IMR-90 (cell line): ENCODE data around the gene SPPL3. TPM values are rescaled to one million over a fixed set of nuclear protein-coding genes. Genes with fewer than 3 reads are reported as not detected.

Experiments
- ATAC-seq: fragments of 200-7000 bp; cut with Tn5 transposase; 2 replicates; pipeline ENCODE4 v1.9.1; 2020; ENCODE audit warnings: low read depth, mild to moderate bottlenecking, moderate library complexity
- BruUV-seq: library from RNA; stranded (reverse); fragments of 400-500 nt; replicated peaks from 2 replicates; lab custom pipeline; 2021; lab: Mats Ljungman, UMichigan
- CTCF ChIA-PET: fragments of 300-600 bp; formaldehyde crosslinking; extraction: SDS; loops from one replicate; lab custom pipeline; 2021; ENCODE audit warnings: antibody characterized with exemption; lab: Yijun Ruan, JAX
- POLR2A ChIA-PET: fragments of 300-600 bp; sonication (Branson Sonifier 250); formaldehyde crosslinking; loops from one replicate; lab custom pipeline; 2022; ENCODE audit warnings: antibody characterized with exemption; ENCODE audit not compliant: unreplicated experiment; lab: Charles Lee
- DNase-seq: peaks from one replicate; pipeline ENCODE4 v3.0.0; 2013
- H2AFZ ChIP-seq: replicated peaks from 2 replicates; pipeline ENCODE3; 2013; ENCODE audit warnings: low read length, mild to moderate bottlenecking; ENCODE audit not compliant: poor library complexity
- H2AK5ac ChIP-seq: 2 replicates; pipeline ENCODE4 v1.6.1; 2013; ENCODE audit warnings: low read depth, low read length, inconsistent platforms
- H2AK9ac ChIP-seq: replicated peaks from 2 replicates; pipeline ENCODE3; 2013; ENCODE audit warnings: mild to moderate bottlenecking, low read depth, low read length, moderate library complexity; ENCODE audit not compliant: poor library complexity
- H2BK120ac ChIP-seq: 2 replicates; pipeline ENCODE4 v1.6.1; 2013; ENCODE audit warnings: low read depth, low read length, inconsistent platforms
- H2BK15ac ChIP-seq: 3 replicates; pipeline ENCODE4 v1.6.1; 2013; ENCODE audit warnings: low read depth, low read length, inconsistent platforms
- H2BK20ac ChIP-seq: 2 replicates; pipeline ENCODE4 v1.6.1; 2013; ENCODE audit warnings: low read depth, mild to moderate bottlenecking, inconsistent platforms, low read length, moderate library complexity
- H2BK5ac ChIP-seq: 2 replicates; pipeline ENCODE4 v1.6.1; 2013; ENCODE audit warnings: mild to moderate bottlenecking, low read depth, low read length, inconsistent platforms; ENCODE audit not compliant: poor library complexity, severe bottlenecking
- H3K14ac ChIP-seq: replicated peaks from 2 replicates; pipeline ENCODE4 v1.6.1; 2013; ENCODE audit warnings: low read depth, low read length, inconsistent platforms
- H3K18ac ChIP-seq: 2 replicates; pipeline ENCODE4 v1.6.1; 2013; ENCODE audit warnings: low read depth, low read length, control low read depth
- H3K23ac ChIP-seq: 2 replicates; pipeline ENCODE4 v1.6.1; 2013; ENCODE audit warnings: low read depth, low read length, inconsistent platforms
- H3K27ac ChIP-seq: 2 replicates; pipeline ENCODE4 v1.5.1; 2013; ENCODE audit warnings: mild to moderate bottlenecking, control low read depth, low read length; ENCODE audit not compliant: insufficient read depth
- H3K27me3 ChIP-seq: 2 replicates; pipeline ENCODE4 v1.6.1; 2013; ENCODE audit warnings: low read length; ENCODE audit not compliant: control insufficient read depth, insufficient read depth
- H3K36me3 ChIP-seq: 2 replicates; pipeline ENCODE4 v1.6.1; 2013; ENCODE audit warnings: low read length, mixed read lengths; ENCODE audit not compliant: control insufficient read depth, insufficient read depth
- H3K4ac ChIP-seq: 2 replicates; pipeline ENCODE4 v1.6.1; 2013; ENCODE audit warnings: low read depth, low read length, inconsistent platforms
- H3K4me1 ChIP-seq: 2 replicates; pipeline ENCODE4 v1.6.1; 2013; ENCODE audit warnings: low read length, mixed read lengths; ENCODE audit not compliant: control insufficient read depth, insufficient read depth
- H3K4me2 ChIP-seq: 2 replicates; pipeline ENCODE4 v1.6.1; 2013; ENCODE audit warnings: low read depth, mild to moderate bottlenecking, control low read depth, low read length, moderate library complexity
- H3K4me3 ChIP-seq: 2 replicates; pipeline ENCODE4 v1.5.1; 2013; ENCODE audit warnings: low read depth, mild to moderate bottlenecking, control low read depth, low read length, moderate library complexity; ENCODE audit not compliant: insufficient read depth
- H3K56ac ChIP-seq: 2 replicates; pipeline ENCODE4 v1.6.1; 2013; ENCODE audit warnings: low read length, inconsistent platforms; ENCODE audit not compliant: insufficient read depth; ENCODE audit errors: extremely low read depth
- H3K79me1 ChIP-seq, 2 experiments: 2 replicates each; pipeline ENCODE4 v1.6.1; 2013; ENCODE audit warnings: low read length in 2 of 2, inconsistent platforms in 1 of 2, low read depth in 1 of 2
- H3K9ac ChIP-seq: 2 replicates; pipeline ENCODE4 v1.6.1; 2013; ENCODE audit warnings: low read depth, low read length, control low read depth
- H3K9me1 ChIP-seq: 2 replicates; pipeline ENCODE4 v1.6.1; 2013; ENCODE audit warnings: low read length, inconsistent platforms; ENCODE audit not compliant: insufficient read depth
- H3K9me3 ChIP-seq: 2 replicates; pipeline ENCODE4 v1.6.1; 2013; ENCODE audit warnings: low read length; ENCODE audit not compliant: control insufficient read depth, insufficient read depth
- H4K20me1 ChIP-seq: 2 replicates; pipeline ENCODE4 v1.6.1; 2013; ENCODE audit warnings: low read length, inconsistent platforms; ENCODE audit not compliant: insufficient read depth
- H4K5ac ChIP-seq: 2 replicates; pipeline ENCODE4 v1.6.1; 2013; ENCODE audit warnings: mild to moderate bottlenecking, low read depth, low read length, control low read depth
- H4K8ac ChIP-seq, 2 experiments: 2 replicates each; pipeline ENCODE4 v1.6.1; 2013; ENCODE audit warnings: low read depth in 2 of 2, low read length in 2 of 2, control low read depth in 1 of 2, inconsistent platforms in 1 of 2
- H4K91ac ChIP-seq: 2 replicates; pipeline ENCODE4 v1.6.1; 2013; ENCODE audit warnings: low read depth, low read length, inconsistent platforms; ENCODE audit not compliant: insufficient read depth
- RFX5 ChIP-seq: IDR thresholded peaks from 2 replicates; pipeline ENCODE4 v1.8.0; 2012; ENCODE audit warnings: low read depth, mild to moderate bottlenecking, low read length, moderate library complexity
- WGBS, 2 experiments: methylation state at CpG; one replicate each; pipeline versions ENCODE4 v1.1.5 to v1.1.7; 2013; ENCODE audit warnings: missing lambda C conversion rate in 2 of 2; ENCODE audit not compliant: insufficient read length in 1 of 2; ENCODE audit errors: extremely low coverage in 2 of 2; 5-methylcytosine and 5-hydroxymethylcytosine counted together
- dilution Hi-C: fragments of 300-500 bp; cut with HindIII; formaldehyde crosslinking; loops from one replicate; pipeline ENCODE4 v1.14.3; 2018; ENCODE audit warnings: low sequenced_read_pairs; ENCODE audit not compliant: unreplicated experiment
- in situ Hi-C: fragments of 300-500 bp; cut with MboI; formaldehyde crosslinking; loops from 3 replicates; pipeline ENCODE4 v1.14.3; 2019; ENCODE audit warnings: low sequenced_read_pairs, inconsistent platforms, mixed read lengths
- intact Hi-C: fragments of 100-400 bp; cut with micrococcal nuclease; formaldehyde crosslinking; loops from 2 replicates; pipeline ENCODE4 v1.10.0; 2022
- polyA plus RNA-seq, 3 experiments: library from polyadenylated mRNA; depleted of rRNA; stranded (reverse); fragments of >200 nt; gene quantifications; 2 replicates each; pipeline ENCODE4 v1.2.3, GENCODE V29; 2012; ENCODE audit warnings: low replicate concordance in 1 of 3
- total RNA-seq: library from RNA; depleted of rRNA; stranded (reverse); fragments of >200 nt; gene quantifications from 2 replicates; pipeline ENCODE4 v1.2.3, GENCODE V29; 2012
- TF ChIP-seq, protein P1 (sequence below): conservative IDR thresholded peaks from 2 replicates; pipeline ENCODE4 v1.5.1; 2012; ENCODE audit warnings: mild to moderate bottlenecking, low read depth, low read length, improper control_type of control experiment

SPPL3 gene
- total and polyA plus RNA-seq, 2 of the 4 experiments (the other 2 are of a cell fraction), result 1.6 to 18.0 TPM

DNA sequence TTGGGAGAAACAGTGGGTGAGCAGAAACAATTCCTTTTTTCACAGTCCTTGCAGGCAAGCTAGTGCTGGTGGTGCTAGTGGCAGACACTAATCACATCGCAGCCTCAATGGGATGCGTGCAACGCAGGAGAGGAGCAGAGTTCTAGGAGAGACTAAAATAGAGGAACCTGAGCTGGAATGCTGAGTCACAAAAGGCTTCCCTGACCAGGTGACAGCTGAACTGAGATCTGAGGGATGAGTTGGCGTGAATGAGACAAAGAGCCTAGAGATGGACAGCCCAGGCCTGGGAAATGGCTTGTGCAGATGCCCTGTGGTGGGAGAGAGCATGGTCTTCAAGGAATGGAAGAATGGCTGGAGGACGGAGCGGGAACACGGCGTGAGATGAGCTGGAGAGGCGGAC lies 152.8 kb downstream of the SPPL3 start:
- Histone ChIP-seq H3K9ac (no peak overlapping the region), H2BK20ac (no peak overlapping the region), H3K56ac (no peak overlapping the region), H3K27me3 (peaks cover 6% of the 10 kb centered on the region; the same call in 1 of the 2 replicates), H3K4ac (no peak overlapping the region), H3K9me1 (no peaks in the 10 kb centered on the region), H3K27ac (no peak overlapping the region), H2AFZ (peak overlapping the region; percentile 58), H3K4me3 (no peak overlapping the region), H3K18ac (no peak overlapping the region), H3K23ac (no peak overlapping the region), H2AK5ac (no peak overlapping the region), H3K79me1 (no peaks in the 10 kb centered on the region), H4K20me1 (no peaks in the 10 kb centered on the region), H3K4me1 (no peaks in the 10 kb centered on the region), H4K8ac (no peak overlapping the region), H3K14ac (no peak overlapping the region), H3K4me2 (no peak overlapping the region), H3K36me3 (no peaks in the 10 kb centered on the region), H4K91ac (no peak overlapping the region), H4K5ac (no peak overlapping the region), H3K9me3 (peaks cover 3% of the 10 kb centered on the region; the same call in 1 of the 2 replicates), H2AK9ac (no peak overlapping the region), H2BK5ac (no peak overlapping the region), H2BK15ac (no peak overlapping the region), H2BK120ac (no peak overlapping the region)
- POLR2A ChIA-PET, result no interaction called here
- in situ Hi-C loops, result no loop called here
- 93% methylated on average over 5 of the region's 9 CpGs; no CpG with 5 or more reads in 1 of the 2 experiments for WGBS, 2 experiments
- TF ChIP-seq, protein P1, sequence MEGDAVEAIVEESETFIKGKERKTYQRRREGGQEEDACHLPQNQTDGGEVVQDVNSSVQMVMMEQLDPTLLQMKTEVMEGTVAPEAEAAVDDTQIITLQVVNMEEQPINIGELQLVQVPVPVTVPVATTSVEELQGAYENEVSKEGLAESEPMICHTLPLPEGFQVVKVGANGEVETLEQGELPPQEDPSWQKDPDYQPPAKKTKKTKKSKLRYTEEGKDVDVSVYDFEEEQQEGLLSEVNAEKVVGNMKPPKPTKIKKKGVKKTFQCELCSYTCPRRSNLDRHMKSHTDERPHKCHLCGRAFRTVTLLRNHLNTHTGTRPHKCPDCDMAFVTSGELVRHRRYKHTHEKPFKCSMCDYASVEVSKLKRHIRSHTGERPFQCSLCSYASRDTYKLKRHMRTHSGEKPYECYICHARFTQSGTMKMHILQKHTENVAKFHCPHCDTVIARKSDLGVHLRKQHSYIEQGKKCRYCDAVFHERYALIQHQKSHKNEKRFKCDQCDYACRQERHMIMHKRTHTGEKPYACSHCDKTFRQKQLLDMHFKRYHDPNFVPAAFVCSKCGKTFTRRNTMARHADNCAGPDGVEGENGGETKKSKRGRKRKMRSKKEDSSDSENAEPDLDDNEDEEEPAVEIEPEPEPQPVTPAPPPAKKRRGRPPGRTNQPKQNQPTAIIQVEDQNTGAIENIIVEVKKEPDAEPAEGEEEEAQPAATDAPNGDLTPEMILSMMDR, result no peak
- TF ChIP-seq RFX5, result no peak
- dilution Hi-C loops, result no loop called here
- CTCF ChIA-PET, result interaction anchor here (0.6 kb wide), 1 partner anchor 35 kb away, joined by 8 read pairs; no protein-coding TSS in a partner anchor
- no TSS peak for BruUV-seq
- no peak for DNase-seq
- no peak for ATAC-seq
- intact Hi-C loops, result no loop called here
